Thyroid gland (tissue), 4 donors: Measurements from ENCODE around the gene APBA1. TPM values are rescaled to one million over a fixed set of nuclear protein-coding genes. Genes with fewer than 3 reads are reported as not detected.
A peak's percentile ranks its signal among the peaks of the same experiment; 100 is the strongest.

Source experiments
- DNase-seq, 2 donors: peaks; one replicate each; pipeline ENCODE4 v3.0.0-alpha.2; 2019
- H3K27ac ChIP-seq, 3 donors: fragments of 200-600 bp; sonication (generic); 1 replicate in 2 of 3; 2 replicates in 1 of 3; pipeline ENCODE4 v1.5.1; 2016 to 2019; ENCODE audit warnings: mild to moderate bottlenecking in 1 of 3, moderate library complexity in 1 of 3
- H3K27me3 ChIP-seq: fragments of 200-600 bp; sonication (generic); one replicate; pipeline ENCODE4 v1.5.1; 2019
- H3K36me3 ChIP-seq, 2 donors: fragments of 200-600 bp; sonication (generic); one replicate each; pipeline ENCODE4 v1.5.1; 2016 to 2019
- H3K4me1 ChIP-seq, 2 donors: fragments of 200-600 bp; sonication (generic); one replicate each; pipeline ENCODE4 v1.5.1; 2017 to 2019
- H3K4me3 ChIP-seq, 3 donors: fragments of 200-600 bp; sonication (generic); replicated peaks in 1 of 3; 1 replicate in 2 of 3; 2 replicates in 1 of 3; pipeline ENCODE4 v1.5.1; 2016; ENCODE audit warnings: mild to moderate bottlenecking in 1 of 3
- H3K9me3 ChIP-seq: fragments of 200-600 bp; sonication (generic); one replicate; pipeline ENCODE4 v1.5.1; 2017
- CTCF ChIP-seq, 6 experiments: fragments of 200-600 bp in 3 of 6; fragments of 450-650 bp in 3 of 6; sonication (generic) in 3 of 6; IDR thresholded peaks; one replicate each; pipeline ENCODE4 v1.5.1; 2016 to 2019; ENCODE audit warnings: antibody characterized with exemption in 6 of 6, mild to moderate bottlenecking in 2 of 6, inconsistent platforms in 1 of 6, moderate library complexity in 1 of 6
- POLR2A ChIP-seq, 2 donors: fragments of 450-650 bp; IDR thresholded peaks; one replicate each; pipeline ENCODE4 v1.6.1; 2017; ENCODE audit warnings: antibody characterized with exemption in 2 of 2, mild to moderate bottlenecking in 2 of 2, moderate library complexity in 1 of 2
- WGBS, 2 donors: methylation state at CpG; one replicate each; pipeline ENCODE4 v1.1.5; 2017; 5-methylcytosine and 5-hydroxymethylcytosine counted together
- intact Hi-C: fragments of 100-400 bp; cut with DNase I; formaldehyde crosslinking; loops from one replicate; pipeline ENCODE4 v1.15.1; 2023
- total RNA-seq, 4 donors: library from RNA; depleted of rRNA; stranded (reverse); fragments of >200 nt; gene quantifications; one replicate each; pipeline ENCODE4 v1.2.3, GENCODE V29; 2016

APBA1 gene
- 10 to 100 TPM in 1 of 4 donors, 1 to 10 TPM in 3; 2.8 to 11.2 (median 3.8) TPM for total RNA-seq

DNA sequence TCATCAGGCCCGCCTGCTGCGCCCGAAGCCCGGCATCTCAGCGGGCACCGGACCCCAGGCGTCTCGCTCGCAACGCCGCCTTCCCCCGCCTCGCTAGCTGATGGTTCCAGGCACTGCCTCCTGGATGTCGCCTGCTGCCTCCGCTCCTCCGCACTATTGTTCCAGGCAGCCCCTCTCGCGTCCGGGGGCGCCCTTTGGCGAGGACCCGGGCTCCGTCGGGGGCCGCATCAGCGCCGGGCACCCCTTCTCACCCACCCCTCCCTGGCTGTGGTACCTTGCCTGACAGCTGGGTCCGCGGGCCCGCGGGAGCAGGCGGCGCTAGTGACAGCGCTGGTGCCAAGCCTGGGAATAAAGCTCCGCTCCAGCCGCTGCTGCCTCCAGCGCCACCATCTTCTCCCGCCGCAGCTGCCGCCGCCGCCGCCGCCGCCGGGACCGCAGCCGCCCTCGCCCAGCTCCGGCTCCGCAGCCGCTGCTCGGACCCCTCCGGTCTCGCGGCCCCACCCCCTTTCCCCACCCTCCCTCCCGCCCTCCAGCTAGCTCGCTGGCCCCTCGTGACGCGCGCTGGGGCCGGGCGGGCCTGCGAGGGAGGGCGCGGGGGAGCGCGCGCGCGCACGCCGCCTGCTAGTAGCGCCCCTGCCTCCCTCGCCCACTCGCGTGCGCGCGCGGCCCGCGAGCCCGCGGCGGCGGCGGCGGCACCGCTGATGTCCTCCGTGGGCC lies at the start of gene APBA1:
Gene APBA1, minus strand, starts transcription at position 493 of the 717 bp plus-strand sequence.
- Histone ChIP-seq H3K9me3 (no peaks in the 10 kb centered on the region), H3K27me3 (no peaks in the 10 kb centered on the region), H3K27ac (peak within 1 kb of the TSS in 2 of 3 donors; percentile 29 to 56), H3K4me1 (peaks cover 0 to 4% of the 10 kb centered on the region in 2 donors), H3K36me3 (no peaks in the 10 kb centered on the region), H3K4me3 (peak within 1 kb of the TSS in 2 of 3 donors; percentile 11 to 55)
- TF ChIP-seq POLR2A (IDR thresholded peaks at IDR 0.05) (no peak), CTCF (IDR thresholded peaks at IDR 0.05) (peak in 2 of 6 experiments; percentile 6 to 10)
- intact Hi-C loops: no loop called here
- DNase-seq: peak; percentile 50 to 56
- WGBS, 2 donors: 2% methylated on average over 15 to 17 of the region's 92 CpGs

- H3K4me1 ChIP-seq: no peaks in the 10 kb centered on the region
- no peak overlapping the region for H3K27ac ChIP-seq
- intact Hi-C loops: no loop called here
- no peaks in the 10 kb centered on the region for H3K9me3 ChIP-seq
- no peak overlapping the region for H3K4me3 ChIP-seq
- peaks cover 7 to 12% of the 10 kb centered on the region in 2 donors for H3K36me3 ChIP-seq
- 90 to 92% methylated on average over 2 of the region's 2 CpGs for WGBS, 2 donors
- H3K27me3 ChIP-seq: no peaks in the 10 kb centered on the region
- TF ChIP-seq CTCF (IDR thresholded peaks at IDR 0.05) (no peak), POLR2A (IDR thresholded peaks at IDR 0.05) (no peak)
- DNase-seq: no peak
Observed at GRCh38 chr9:69719983-69720382, 47.8 kb upstream of the APBA1 start.

DNA sequence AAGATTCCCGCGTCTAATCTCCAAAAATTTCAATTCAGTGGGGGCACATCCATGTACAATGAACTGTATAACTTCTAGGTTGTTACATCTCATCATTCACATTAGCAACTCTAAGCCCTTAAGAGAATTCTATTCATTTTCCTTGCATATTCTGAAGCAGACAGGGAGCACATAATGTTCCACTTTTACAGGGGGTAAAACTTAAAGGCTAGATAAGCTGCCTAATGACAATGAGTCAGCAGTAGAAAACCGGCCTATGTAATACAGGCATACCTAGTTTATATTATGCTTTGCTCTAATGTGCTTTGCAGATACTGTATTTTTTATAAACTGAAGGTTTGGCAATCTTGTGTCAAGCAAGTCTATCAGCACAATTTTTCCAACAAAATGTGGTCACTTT lies 47.2 kb upstream of the APBA1 start:
- TF ChIP-seq POLR2A (IDR thresholded peaks at IDR 0.05): no peak
- no peak for TF ChIP-seq CTCF (IDR thresholded peaks at IDR 0.05)
- Histone ChIP-seq H3K4me3 (no peak overlapping the region), H3K4me1 (no peaks in the 10 kb centered on the region), H3K9me3 (no peaks in the 10 kb centered on the region), H3K27ac (no peak overlapping the region), H3K36me3 (peaks cover 7 to 11% of the 10 kb centered on the region in 2 donors), H3K27me3 (no peaks in the 10 kb centered on the region)
- 94 to 96% methylated on average over 3 of the region's 3 CpGs for WGBS, 2 donors
- intact Hi-C loops: no loop called here
- no peak for DNase-seq

DNA sequence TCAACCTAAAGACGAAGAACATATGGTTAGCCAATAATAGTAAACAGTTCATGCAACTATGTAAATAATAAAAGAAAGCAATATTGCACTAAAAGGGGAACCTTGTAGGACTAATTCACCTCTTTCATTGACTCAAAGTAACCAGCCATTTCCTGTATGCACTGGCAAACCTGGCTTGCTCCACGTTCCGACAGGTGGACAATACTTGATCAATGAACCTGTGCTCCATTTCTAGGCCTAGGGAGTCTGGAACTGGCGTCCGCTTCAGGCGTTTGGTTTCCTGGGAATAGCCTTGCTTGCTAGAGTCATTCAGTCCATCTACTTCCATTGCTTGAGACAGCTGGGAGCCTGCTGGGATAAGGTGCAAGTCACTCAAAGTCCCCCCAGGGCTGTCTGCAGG lies 46.0 kb upstream of the APBA1 start:
- intact Hi-C loops: no loop called here

More for the DNA sequence above, 46.0 kb upstream of the APBA1 start:
- WGBS, 2 donors: 91 to 93% methylated on average over 6 of the region's 6 CpGs
- Histone ChIP-seq H3K27ac (no peak overlapping the region), H3K36me3 (peaks cover 7% of the 10 kb centered on the region in 2 donors), H3K4me1 (no peaks in the 10 kb centered on the region), H3K9me3 (no peaks in the 10 kb centered on the region), H3K4me3 (no peak overlapping the region), H3K27me3 (no peaks in the 10 kb centered on the region)
- TF ChIP-seq CTCF (IDR thresholded peaks at IDR 0.05) (no peak), POLR2A (IDR thresholded peaks at IDR 0.05) (no peak)
- no peak for DNase-seq
